ENCODE measurements around the gene PRSS50. TPM values are rescaled to one million over a fixed set of nuclear protein-coding genes. Genes with fewer than 3 reads are reported as not detected.

PRSS50 gene
- total RNA-seq, 4 donors from 2014 or later = 0.31 to 0.54 TPM; not detected in 2

DNA sequence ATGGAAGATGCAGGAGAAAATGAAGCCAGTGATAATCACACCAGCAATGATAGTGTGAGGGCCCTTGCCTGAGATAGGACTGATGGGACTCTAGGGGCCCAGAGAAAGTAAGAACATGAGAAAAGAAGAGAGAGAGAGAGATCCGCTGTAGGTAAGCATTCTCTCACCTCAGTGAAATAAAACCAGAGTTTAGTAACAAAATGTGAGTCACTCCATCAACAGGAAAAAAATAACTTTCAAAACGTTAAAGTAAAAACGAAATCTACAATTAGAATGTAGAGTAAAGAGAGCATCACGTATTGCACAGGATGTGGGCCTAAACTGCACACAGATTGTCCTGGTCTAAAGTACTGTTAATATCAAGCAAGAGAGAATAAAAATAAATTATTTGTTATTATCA is 6.8 kb upstream of the PRSS50 start:
- no peak overlapping the region for H3K27ac ChIP-seq
- H3K36me3 ChIP-seq = no peaks in the 10 kb centered on the region
- no peaks in the 10 kb centered on the region for H3K9me3 ChIP-seq
- TF ChIP-seq EP300 (IDR thresholded peaks at IDR 0.05) (no peak), POLR2AphosphoS5 (IDR thresholded peaks at IDR 0.05) (no peak), POLR2A (IDR thresholded peaks at IDR 0.05) (no peak)
- TF ChIP-seq, protein P1, sequence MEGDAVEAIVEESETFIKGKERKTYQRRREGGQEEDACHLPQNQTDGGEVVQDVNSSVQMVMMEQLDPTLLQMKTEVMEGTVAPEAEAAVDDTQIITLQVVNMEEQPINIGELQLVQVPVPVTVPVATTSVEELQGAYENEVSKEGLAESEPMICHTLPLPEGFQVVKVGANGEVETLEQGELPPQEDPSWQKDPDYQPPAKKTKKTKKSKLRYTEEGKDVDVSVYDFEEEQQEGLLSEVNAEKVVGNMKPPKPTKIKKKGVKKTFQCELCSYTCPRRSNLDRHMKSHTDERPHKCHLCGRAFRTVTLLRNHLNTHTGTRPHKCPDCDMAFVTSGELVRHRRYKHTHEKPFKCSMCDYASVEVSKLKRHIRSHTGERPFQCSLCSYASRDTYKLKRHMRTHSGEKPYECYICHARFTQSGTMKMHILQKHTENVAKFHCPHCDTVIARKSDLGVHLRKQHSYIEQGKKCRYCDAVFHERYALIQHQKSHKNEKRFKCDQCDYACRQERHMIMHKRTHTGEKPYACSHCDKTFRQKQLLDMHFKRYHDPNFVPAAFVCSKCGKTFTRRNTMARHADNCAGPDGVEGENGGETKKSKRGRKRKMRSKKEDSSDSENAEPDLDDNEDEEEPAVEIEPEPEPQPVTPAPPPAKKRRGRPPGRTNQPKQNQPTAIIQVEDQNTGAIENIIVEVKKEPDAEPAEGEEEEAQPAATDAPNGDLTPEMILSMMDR (IDR thresholded peaks at IDR 0.05) = no peak
- no peaks in the 10 kb centered on the region for H3K4me1 ChIP-seq
- H3K27me3 ChIP-seq = peaks cover 4% of the 10 kb centered on the region
- WGBS, 2 donors (ENCODE audit: low coverage in 1 of 2) = 51 to 78% methylated on average over 4 of the region's 4 CpGs
- ATAC-seq = no peak
- H3K4me3 ChIP-seq = no peak overlapping the region

DNA sequence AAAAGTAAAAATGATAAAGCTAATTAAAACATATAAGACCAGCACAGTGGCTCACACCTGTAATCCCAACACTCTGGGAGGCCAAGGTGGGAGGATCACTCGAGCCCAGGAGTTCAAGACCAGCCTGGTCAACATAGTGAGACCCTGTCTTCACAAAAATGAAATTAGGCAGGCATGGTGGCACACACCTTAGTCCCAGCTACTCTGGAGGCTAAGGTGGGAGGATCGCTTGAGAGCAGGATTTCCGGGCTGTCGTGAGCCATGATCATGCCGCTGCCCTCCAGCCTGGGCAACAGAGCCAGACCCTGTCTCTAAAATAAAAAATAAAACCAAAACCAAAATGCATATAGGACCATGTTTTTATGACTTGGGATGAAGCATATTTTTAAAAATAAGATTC is 4.8 kb upstream of the PRSS50 start:
- H3K27ac ChIP-seq = no peak overlapping the region
- no peak for ATAC-seq
- TF ChIP-seq POLR2AphosphoS5 (IDR thresholded peaks at IDR 0.05) = no peak
- no peak overlapping the region for H3K4me3 ChIP-seq
- no peaks in the 10 kb centered on the region for H3K9me3 ChIP-seq
- no peaks in the 10 kb centered on the region for H3K36me3 ChIP-seq
- 88 to 91% methylated on average over 2 to 5 of the region's 5 CpGs for WGBS, 2 donors (ENCODE audit: low coverage in 1 of 2)
- no peaks in the 10 kb centered on the region for H3K4me1 ChIP-seq
- peaks cover 23% of the 10 kb centered on the region for H3K27me3 ChIP-seq

DNA sequence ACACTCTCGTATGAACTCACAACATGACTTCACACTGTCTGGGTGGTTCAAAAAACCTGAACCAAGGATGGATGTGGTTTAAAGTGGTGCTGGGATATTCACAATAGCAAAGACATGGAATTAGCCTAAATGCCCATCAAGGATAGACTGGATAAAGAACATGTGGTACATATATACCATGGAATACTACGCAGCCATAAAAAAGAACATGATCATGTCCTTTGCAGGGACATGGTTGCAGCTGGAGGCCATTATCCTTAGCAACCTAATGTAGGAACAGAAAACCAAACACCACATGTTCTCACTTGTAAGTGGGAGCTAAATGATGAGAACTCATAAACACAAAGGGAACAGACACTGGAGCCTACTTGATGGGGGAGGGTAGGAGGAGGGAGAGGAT is 3.3 kb upstream of the PRSS50 start:
- no peak for TF ChIP-seq POLR2AphosphoS5 (IDR thresholded peaks at IDR 0.05)
- no peak for TF ChIP-seq POLR2A (IDR thresholded peaks at IDR 0.05)
- no peak for TF ChIP-seq EP300 (IDR thresholded peaks at IDR 0.05)
- TF ChIP-seq, protein P1 (IDR thresholded peaks at IDR 0.05) = no peak
- no peak for ATAC-seq
- H3K36me3 ChIP-seq = no peaks in the 10 kb centered on the region
- H3K27me3 ChIP-seq = peaks cover 32% of the 10 kb centered on the region
- H3K4me1 ChIP-seq = no peaks in the 10 kb centered on the region
- WGBS, 2 donors (ENCODE audit: low coverage in 1 of 2) = 63 to 70% methylated on average over 2 of the region's 2 CpGs
- H3K9me3 ChIP-seq = no peaks in the 10 kb centered on the region
- no peak overlapping the region for H3K4me3 ChIP-seq
- H3K27ac ChIP-seq = no peak overlapping the region

DNA sequence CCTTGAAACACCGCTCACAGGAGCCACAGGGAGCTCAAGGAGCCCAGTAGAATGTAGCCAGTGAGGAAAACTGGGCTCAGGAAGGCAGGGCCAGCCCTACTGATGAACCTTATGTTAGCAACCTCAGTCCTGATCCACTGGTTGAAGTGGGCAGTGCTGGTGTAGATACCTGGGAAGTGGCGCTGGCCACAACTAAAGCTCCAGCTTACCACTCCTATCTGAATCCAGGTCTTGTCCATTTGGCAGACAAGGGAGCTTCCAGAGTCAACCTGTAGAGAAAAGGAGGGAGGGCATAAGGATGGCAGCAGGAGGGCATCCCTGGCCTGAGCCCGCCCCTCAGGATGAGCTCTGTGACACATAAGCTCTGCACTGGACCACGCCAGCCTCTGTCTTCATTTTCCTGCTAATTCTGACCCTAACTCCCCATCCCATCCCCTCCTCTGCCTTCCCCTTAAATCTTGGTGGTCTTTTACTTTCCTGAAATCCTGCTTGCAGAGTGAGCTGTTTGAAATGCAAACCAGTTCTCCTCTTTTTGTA is 2.1 kb upstream of the PRSS50 start:
- TF ChIP-seq POLR2A (IDR thresholded peaks at IDR 0.05) = no peak
- no peak for TF ChIP-seq POLR2AphosphoS5 (IDR thresholded peaks at IDR 0.05)
- TF ChIP-seq, protein P1 (IDR thresholded peaks at IDR 0.05) = no peak
- no peak for TF ChIP-seq EP300 (IDR thresholded peaks at IDR 0.05)
- no peak overlapping the region for H3K4me3 ChIP-seq
- ATAC-seq = no peak
- 50 to 91% methylated on average over 1 to 3 of the region's 4 CpGs for WGBS, 2 donors (ENCODE audit: low coverage in 1 of 2)
- H3K27me3 ChIP-seq = peaks cover 37% of the 10 kb centered on the region
- no peak overlapping the region for H3K27ac ChIP-seq
- H3K4me1 ChIP-seq = no peaks in the 10 kb centered on the region
- H3K36me3 ChIP-seq = no peaks in the 10 kb centered on the region
- no peaks in the 10 kb centered on the region for H3K9me3 ChIP-seq

DNA sequence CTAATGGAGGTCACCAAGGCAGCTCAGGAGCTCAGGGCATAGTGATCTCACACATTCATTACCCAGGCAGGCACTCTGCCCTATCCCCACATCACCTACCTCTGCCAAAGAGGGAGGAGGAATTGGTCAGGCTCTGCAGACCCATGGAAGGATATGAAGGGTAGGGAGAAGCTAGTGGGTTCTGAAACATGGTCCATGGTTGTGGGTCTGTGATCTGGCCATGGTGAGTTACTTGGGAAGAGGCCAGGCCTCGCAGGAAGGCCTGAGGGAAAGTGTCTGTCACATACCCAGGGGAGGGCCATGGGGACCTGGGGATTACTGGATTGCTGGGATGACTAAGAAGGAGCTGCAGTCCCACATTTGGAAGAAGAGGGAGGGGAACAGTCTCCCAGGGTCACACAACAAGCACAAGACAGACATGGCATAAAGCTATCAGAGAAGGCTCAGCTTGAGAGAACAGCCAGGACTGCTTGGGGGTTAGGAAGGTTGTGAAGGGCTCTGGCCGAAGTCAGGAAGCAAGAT is 1.4 kb upstream of the PRSS50 start:
- no peak for ATAC-seq
- H3K4me3 ChIP-seq = no peak overlapping the region
- no peaks in the 10 kb centered on the region for H3K9me3 ChIP-seq
- H3K4me1 ChIP-seq = no peaks in the 10 kb centered on the region
- H3K36me3 ChIP-seq = no peaks in the 10 kb centered on the region
- WGBS, 2 donors (ENCODE audit: low coverage in 1 of 2) = 88% methylated on average over 1 of the region's 2 CpGs; no CpG with 5 or more reads in 1 of the 2 donors
- no peak overlapping the region for H3K27ac ChIP-seq
- peaks cover 37% of the 10 kb centered on the region for H3K27me3 ChIP-seq
- TF ChIP-seq, protein P1 (IDR thresholded peaks at IDR 0.05) = no peak
- no peak for TF ChIP-seq POLR2AphosphoS5 (IDR thresholded peaks at IDR 0.05)
- no peak for TF ChIP-seq EP300 (IDR thresholded peaks at IDR 0.05)
- no peak for TF ChIP-seq POLR2A (IDR thresholded peaks at IDR 0.05)

Measured in gastroesophageal sphincter (tissue), 4 donors.